ENCODE measurements around the gene TMCC2.

TMCC2 gene

GRCh38 chr1:205260948-205261732 is 33.4 kb downstream of the TMCC2 start:
- no peak for DNase-seq (ENCODE audit: low read depth)

DNA sequence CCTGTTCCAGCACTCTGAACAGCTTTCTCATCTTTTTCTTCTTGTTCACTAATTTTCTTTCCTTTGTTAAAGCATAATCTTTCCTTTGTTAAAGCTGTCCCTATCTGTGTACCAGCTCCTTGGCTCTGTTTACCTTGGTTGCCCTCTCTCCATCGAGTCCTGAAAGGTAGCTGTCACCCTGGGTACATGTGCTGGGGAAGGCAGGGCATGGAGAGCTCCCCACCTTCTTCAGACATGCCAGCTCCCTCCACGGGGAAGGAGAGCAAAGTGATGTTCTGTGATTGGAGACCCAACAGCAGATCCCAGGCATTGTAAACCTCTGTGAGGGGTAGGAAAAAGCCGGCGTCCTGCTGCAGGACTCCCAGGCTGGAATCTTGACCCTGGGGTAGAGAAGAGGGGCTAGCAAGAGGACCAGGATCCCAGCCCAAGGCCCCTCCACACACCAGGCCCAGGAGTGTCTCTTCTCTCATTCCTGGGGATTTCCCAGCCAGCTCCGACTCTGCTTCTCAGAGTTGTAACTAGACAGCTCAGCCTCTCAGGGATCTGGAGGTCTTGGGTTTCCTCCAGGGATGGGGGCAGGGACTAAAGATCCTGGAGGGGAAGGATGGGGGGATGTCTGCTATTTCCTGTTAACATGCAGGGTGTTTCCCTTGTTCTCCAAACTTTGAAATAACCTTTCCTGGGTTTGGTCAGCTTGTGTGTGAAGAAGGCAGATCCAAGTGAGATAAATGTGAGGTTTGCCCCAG is 34.4 kb downstream of the TMCC2 start:
- DNase-seq (ENCODE audit: low read depth): no peak

GRCh38 chr1:205262731-205263171 is 35.0 kb downstream of the TMCC2 start:
- no peak for DNase-seq (ENCODE audit: low read depth)

DNA sequence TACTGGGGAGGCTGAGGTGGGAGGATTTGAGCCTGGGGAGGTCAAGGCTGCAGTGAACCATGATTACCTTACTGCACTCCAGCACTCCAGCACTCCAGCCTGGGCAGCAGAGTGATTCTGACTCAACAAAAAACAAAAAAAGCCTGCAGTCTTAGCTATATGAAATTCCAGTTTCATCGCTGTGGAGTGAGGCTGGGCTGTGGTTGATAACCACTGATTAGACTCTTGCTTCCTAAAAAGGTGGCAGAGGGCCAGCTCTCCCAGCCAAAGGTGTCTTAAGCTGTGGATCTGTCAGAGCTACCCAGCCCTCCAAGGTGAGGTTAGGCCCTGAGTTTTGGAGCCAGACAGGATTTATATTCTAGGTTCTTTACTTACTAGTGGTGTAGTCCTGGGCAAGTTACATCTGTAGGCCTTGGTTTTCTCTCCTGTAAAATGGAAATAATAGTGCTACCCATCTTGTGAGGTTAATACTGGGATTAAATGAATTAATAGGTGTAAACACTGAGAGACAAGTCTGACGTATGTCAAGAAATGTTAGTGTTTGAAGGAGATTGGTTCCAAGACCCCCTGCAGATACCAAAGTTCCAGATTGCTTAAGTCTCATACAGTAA is 35.9 kb downstream of the TMCC2 start:
- DNase-seq (ENCODE audit: low read depth): no peak

DNA sequence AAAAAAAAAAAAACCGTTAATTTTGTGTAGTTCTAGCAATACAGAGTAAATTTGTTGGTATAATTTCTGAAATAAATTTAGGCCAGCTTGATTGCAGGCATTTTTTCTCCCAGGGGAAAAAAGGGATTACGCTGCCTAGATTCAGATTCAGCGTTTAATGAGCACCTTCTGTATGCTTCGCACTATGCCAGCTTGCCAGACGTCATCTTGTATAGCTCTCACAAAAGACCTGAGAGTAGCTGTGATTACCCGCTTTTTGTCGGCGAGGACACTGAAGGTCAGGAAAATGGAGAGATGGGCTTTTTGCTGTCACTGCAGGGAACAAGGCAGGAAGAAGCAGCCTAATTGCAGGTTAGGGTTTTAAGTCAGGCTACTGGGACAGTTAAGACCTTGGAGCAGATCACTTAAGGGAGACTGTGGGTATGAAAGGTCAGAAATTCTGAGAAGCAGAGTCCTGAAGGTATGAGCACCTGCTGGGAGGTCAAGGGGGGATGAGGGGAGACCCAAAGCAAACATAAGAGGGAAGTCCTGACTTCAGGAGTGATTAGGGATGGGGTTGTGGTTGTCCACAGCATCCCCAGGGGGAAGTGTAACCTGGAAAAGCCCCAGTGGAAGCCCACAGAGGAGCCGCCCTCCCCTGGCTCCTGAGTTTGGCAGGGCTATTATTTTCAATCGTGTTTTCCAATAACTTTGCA is 39.0 kb downstream of the TMCC2 start:
- no peak for DNase-seq (ENCODE audit: low read depth)

- DNase-seq (ENCODE audit: low read depth): no peak
Observed at GRCh38 chr1:205267306-205267902, 39.7 kb downstream of the TMCC2 start.

DNA sequence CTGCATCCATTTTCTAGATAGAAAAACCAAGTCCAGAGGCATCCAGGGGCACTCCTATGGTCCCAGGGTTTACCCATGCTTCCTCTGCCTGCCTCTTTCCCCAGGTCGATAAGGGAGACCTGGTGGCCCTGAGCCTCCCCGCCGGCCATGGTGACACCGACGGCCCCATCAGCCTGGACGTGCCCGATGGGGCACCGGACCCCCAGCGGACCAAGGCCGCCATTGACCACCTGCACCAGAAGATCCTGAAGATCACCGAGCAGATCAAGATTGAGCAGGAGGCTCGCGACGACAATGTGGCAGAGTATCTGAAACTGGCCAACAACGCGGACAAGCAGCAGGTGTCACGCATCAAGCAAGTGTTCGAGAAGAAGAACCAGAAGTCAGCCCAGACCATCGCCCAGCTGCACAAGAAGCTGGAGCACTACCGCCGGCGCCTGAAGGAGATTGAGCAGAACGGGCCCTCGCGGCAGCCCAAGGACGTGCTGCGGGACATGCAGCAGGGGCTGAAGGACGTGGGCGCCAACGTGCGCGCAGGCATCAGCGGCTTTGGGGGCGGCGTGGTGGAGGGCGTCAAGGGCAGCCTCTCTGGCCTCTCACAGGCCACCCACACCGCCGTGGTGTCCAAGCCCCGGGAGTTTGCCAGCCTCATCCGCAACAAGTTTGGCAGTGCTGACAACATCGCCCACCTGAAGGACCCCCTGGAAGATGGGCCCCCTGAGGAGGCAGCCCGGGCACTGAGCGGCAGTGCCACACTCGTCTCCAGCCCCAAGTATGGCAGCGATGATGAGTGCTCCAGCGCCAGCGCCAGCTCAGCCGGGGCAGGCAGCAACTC is 41.3 kb downstream of the TMCC2 start:
- no peak for DNase-seq (ENCODE audit: low read depth)

GRCh38 chr1:205269711-205270110 is 42.0 kb downstream of the TMCC2 start:
- DNase-seq (ENCODE audit: low read depth): no peak

DNA sequence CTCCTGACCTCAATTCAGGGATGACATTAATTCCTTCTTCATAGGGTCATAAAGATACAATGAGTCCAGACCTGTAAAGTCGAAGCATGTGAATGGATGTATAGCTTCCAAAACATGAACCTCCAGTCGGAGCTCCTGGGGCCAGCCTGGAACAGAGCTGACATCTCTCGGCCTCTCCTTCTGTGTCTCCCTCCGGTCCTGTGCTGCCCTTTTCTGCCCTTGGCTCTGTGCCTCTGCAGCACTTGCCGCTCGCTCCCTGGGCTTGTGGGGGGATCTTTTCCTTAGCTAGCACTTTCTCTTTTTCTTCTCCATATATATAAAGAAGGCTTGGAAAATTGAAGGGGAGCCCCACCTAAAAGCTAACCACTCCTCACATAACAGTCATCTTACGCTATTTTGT is 42.5 kb downstream of the TMCC2 start:
- no peak for DNase-seq (ENCODE audit: low read depth)

DNA sequence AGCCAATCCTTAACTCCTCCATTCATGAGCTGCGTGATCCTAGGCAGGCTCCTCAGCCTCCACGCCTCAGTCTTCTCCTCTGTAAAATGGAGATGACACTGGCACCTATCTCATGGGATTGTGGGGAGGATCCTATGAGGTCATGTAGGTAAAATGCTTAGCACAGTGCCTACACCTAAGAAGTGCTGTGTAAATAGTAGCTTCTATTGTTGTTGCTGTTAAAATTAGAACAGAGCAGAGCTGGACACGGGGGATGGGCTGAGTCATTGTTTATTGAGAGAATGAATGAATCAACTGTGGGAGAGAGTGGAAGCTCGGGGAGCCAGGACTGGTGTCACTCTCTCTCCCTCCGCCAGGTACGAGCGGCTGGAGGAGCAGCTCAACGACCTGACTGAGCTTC is 43.0 kb downstream of the TMCC2 start:
- no peak for DNase-seq (ENCODE audit: low read depth)

GRCh38 chr1:205271277-205271676 is 43.5 kb downstream of the TMCC2 start:
- no peak for DNase-seq (ENCODE audit: low read depth)

GRCh38 chr1:205271745-205272144 is 44.0 kb downstream of the TMCC2 start:
- no peak for DNase-seq (ENCODE audit: low read depth)

- DNase-seq (ENCODE audit: low read depth): no peak
Observed at GRCh38 chr1:205272536-205272935, 44.8 kb downstream of the TMCC2 start.

- DNase-seq (ENCODE audit: low read depth): peak; percentile 76
Observed at GRCh38 chr1:205273551-205273982, 45.8 kb downstream of the TMCC2 start.

DNA sequence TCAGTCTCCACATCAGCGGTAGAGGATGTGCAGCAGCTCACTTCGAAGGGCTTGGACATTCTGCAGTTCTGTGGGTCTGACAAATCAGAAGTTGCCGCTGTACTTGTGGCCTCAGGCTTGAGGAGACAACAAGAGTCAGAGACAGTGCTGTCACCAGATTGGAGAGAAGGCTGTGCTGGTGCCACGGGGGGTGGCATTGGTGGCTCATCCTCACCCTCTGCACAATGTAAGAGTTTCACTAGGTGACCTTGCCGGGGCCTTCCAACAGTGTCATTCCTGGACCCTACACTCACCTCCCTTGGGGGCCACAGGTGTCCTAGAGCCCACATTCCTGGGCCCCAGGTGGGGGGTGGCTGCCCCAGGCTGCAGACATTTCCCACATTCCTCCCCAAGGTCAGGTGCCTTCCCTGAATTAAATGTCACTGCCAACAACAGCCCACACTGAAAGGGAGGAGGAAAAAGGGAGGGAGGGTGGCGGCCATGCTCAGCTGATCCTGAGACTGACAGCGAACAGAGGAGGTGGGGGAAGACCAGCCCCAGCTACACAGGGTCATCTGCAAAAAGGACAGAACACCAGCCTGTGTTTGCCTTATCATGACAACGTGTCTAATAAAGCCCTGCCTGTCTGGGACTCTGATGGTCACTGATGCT is 46.4 kb downstream of the TMCC2 start:
- DNase-seq (ENCODE audit: low read depth): no peak

GRCh38 chr1:205275133-205275532 is 47.4 kb downstream of the TMCC2 start:
- DNase-seq (ENCODE audit: low read depth): peak; percentile 22

GRCh38 chr1:205275916-205276688 is 48.4 kb downstream of the TMCC2 start:
- no peak for DNase-seq (ENCODE audit: low read depth)

DNA sequence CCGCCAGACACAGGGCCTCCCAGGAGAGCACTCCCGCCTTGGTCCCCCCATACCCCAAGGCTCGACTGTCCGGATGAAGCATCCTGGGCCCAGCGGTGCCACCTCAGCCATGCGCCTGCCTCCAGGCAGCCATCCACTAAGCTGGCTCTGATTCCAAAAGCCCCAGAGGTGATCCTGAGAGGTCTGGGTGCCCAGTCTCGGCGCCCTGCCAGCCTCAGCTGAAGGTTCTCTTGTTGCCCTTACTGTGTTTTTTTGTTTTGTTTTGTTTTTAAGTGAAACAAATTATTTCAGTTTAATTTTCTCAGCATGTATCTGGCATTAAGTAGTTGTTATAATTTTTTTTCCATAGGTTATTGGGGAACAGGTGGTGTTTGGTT is 48.9 kb downstream of the TMCC2 start:
- DNase-seq (ENCODE audit: low read depth): no peak

DNA sequence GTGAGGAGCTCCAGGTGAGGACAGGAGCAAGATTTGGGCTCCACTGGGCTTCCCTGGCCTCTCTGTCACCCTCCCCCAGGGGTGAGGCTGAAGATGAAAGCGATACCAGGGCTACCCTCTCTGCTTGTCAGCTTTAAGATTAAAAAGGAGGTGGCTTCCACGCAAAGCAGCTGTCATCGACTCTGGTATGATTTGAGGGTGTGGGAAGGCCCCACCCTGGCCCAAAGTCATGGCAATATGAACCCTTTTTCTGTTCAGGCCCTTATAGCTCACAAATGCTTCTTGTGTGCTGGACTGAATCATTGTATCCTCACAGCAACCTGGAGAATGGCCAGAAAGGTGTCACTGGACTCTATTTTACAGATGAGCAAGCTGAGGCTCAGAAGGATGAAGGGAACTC is 52.2 kb downstream of the TMCC2 start:
- DNase-seq (ENCODE audit: low read depth): no peak
